GM12865 (cell line): ENCODE measurements around the gene CA12.
"Not testable (repeated sequence)": the region's sequence is repeated elsewhere in the genome, so short reads cannot be mapped to it uniquely, and the experiment has no call there.

Experiments
- DNase-seq: peaks from one replicate; pipeline ENCODE4 v3.0.0; 2010; ENCODE audit warnings: low read depth
- H3K4me3 ChIP-seq: 2 replicates; pipeline ENCODE4 v1.5.1; 2011; ENCODE audit warnings: mild to moderate bottlenecking, low read depth, low read length, control low read depth
- CTCF ChIP-seq: IDR thresholded peaks from 2 replicates; pipeline ENCODE4 v1.5.1; 2011; ENCODE audit warnings: low read length, control low read depth, low read depth, inconsistent platforms; ENCODE audit not compliant: insufficient read depth; ENCODE audit errors: missing control alignments

The CA12 gene

GRCh38 chr15:63345391-63345752 lies 36.3 kb downstream of the CA12 start:
- DNase-seq = no peak

DNA sequence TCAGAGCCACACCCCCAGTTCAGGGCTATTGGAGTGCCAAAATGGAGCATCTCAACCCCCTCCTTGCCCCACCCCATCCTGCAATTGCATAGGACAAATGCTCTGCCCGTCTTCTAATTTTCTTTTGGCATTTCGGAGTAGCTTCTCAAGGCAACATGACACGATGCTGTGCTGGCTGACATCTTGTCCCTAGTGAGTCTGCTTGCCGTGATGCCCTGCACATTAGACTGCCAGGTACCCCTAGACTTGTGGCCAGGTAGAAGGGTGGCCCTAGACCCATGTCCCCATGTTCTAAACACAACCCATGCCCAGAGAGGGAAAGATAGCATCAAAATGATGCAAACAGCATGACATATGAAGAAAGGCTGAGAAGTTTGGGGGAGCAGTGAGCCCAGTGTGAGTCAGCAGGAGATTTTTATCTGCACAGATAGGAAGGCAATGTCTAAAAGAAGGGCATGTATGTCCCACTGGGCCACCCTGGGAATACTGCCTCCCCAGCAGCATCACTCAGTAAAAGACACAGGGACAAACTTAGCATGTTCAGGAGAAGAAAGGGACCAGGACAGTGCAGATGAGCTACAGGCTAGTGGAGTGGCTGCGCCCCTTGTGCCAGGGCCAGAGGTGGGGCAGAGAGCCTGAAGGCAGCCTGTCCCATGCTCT lies 36.8 kb downstream of the CA12 start:
- no peak for DNase-seq

More at GRCh38 chr15:63345391-63345752, 36.3 kb downstream of the CA12 start:
- no peak for TF ChIP-seq CTCF
- H3K4me3 ChIP-seq = no peak overlapping the region

GRCh38 chr15:63342996-63343562 lies 38.6 kb downstream of the CA12 start:
- H3K4me3 ChIP-seq, DNase-seq: not testable (repeated sequence)

More for the DNA sequence above, 36.8 kb downstream of the CA12 start:
- TF ChIP-seq CTCF = no peak
- H3K4me3 ChIP-seq = no peak overlapping the region

DNA sequence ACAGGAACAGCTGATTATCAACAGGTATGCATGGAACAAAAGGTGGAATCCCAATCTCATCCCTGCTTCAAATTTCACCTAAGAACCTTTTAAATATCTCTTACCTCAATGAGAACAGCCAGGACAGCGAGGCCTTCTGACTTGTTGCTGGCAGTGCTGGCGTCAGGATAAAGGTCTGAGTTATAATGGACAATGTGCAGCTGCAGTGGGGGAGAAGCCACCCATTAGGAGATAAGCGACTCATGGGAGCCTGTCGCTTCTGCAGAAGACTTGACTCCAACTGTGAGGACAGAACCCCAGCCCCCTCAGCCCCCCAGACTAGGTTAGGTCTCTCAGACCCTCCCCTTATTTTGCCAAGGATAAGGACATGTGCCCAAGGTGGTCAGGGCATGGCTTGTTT lies 39.7 kb downstream of the CA12 start:
- DNase-seq = no peak

GRCh38 chr15:63340878-63341277 lies 40.8 kb downstream of the CA12 start:
- H3K4me3 ChIP-seq = no peak overlapping the region
- no peak for DNase-seq
- no peak for TF ChIP-seq CTCF

More for the DNA sequence above, 39.7 kb downstream of the CA12 start:
- no peak overlapping the region for H3K4me3 ChIP-seq
- no peak for TF ChIP-seq CTCF

- DNase-seq = no peak
- H3K4me3 ChIP-seq = no peak overlapping the region
- TF ChIP-seq CTCF = no peak
Observed at GRCh38 chr15:63340353-63340752, 41.3 kb downstream of the CA12 start.

- no peak overlapping the region for H3K4me3 ChIP-seq
- no peak for DNase-seq
- no peak for TF ChIP-seq CTCF
Observed at GRCh38 chr15:63339836-63340235, 41.8 kb downstream of the CA12 start.
